Naive thymus-derived CD8-positive, alpha-beta T cell (primary cell): ENCODE results near the gene ABHD17A. TPM values are rescaled to one million over a fixed set of nuclear protein-coding genes. Genes with fewer than 3 reads are reported as not detected.

Experiments
- ATAC-seq, 2 donors: fragments of 150-1000 bp; cut with Tn5 transposase in 1 of 2; sonication (Bioruptor Pico), chemical (Tn5 transposase) in 1 of 2; 1 replicate in 1 of 2; 2 replicates in 1 of 2; pipeline ENCODE4 v1.10.0; 2021; ENCODE audit warnings: mild to moderate bottlenecking in 2 of 2, moderate library complexity in 2 of 2
- POLR2A ChIA-PET: fragments of 350-600 bp; sonication (Branson Sonifier 250); formaldehyde crosslinking; loops from one replicate; lab custom pipeline; 2021; ENCODE audit warnings: antibody characterized with exemption; lab: Charles Lee
- DNase-seq, 10 donors: peaks; one replicate each; pipeline versions ENCODE4 v3.0.0 to v3.0.0-alpha.2; 2020 to 2022
- H3K27ac Mint-ChIP-seq, 10 donors: one replicate each; pipeline ENCODE4 v1.8.0; 2020 to 2022; ENCODE audit warnings: mild to moderate bottlenecking in 10 of 10, mixed read lengths in 10 of 10, moderate library complexity in 4 of 10, inconsistent platforms in 1 of 10
- H3K27me3 Mint-ChIP-seq, 5 donors: one replicate each; pipeline ENCODE4 v1.8.0; 2021 to 2022; ENCODE audit warnings: mixed read lengths in 5 of 5
- H3K36me3 Mint-ChIP-seq, 3 donors: one replicate each; pipeline ENCODE4 v1.8.0; 2020 to 2022; ENCODE audit warnings: mixed read lengths in 3 of 3, mild to moderate bottlenecking in 2 of 3, inconsistent platforms in 1 of 3
- H3K4me1 Mint-ChIP-seq, 4 donors: one replicate each; pipeline ENCODE4 v1.8.0; 2021 to 2022; ENCODE audit warnings: mixed read lengths in 4 of 4
- H3K4me3 Mint-ChIP-seq, 10 donors: one replicate each; pipeline ENCODE4 v1.8.0; 2020 to 2022; ENCODE audit warnings: mild to moderate bottlenecking in 10 of 10, mixed read lengths in 10 of 10, moderate library complexity in 6 of 10, inconsistent platforms in 1 of 10
- H3K9me3 Mint-ChIP-seq, 9 donors: one replicate each; pipeline ENCODE4 v1.8.0; 2020 to 2022; ENCODE audit warnings: mixed read lengths in 9 of 9, mild to moderate bottlenecking in 3 of 9, inconsistent platforms in 1 of 9, moderate library complexity in 1 of 9
- polyA plus RNA-seq, 3 donors: library from polyadenylated mRNA; unstranded; fragments of 300-500 nt; fragmentation: Illumina TruSeq; gene quantifications; one replicate each; pipeline ENCODE4 v1.2.3, GENCODE V29; 2021
- total RNA-seq, 8 experiments: library from RNA in 2 of 8; stranded (reverse) in 2 of 8; gene quantifications; one replicate each; pipeline ENCODE4 v1.2.3 and lab custom pipeline; 2021 to 2026

The ABHD17A gene
- total and polyA plus RNA-seq, 5 experiments from 2014 or later, result 106 to 207 (median 153) TPM

GRCh38 chr19:1907563-1908363 is 22.5 kb upstream of the ABHD17A start:
- no peaks in the 10 kb centered on the region for H3K9me3 Mint-ChIP-seq
- H3K4me3 Mint-ChIP-seq, result no peak overlapping the region
- POLR2A ChIA-PET, result interaction anchor here (0.6 to 1.4 kb wide), 3 partner anchors 10 to 31 kb away, joined by 3 to 5 read pairs (median 5); no protein-coding TSS in a partner anchor
- peaks cover 0 to 1% (median 0%) of the 10 kb centered on the region in 3 donors for H3K36me3 Mint-ChIP-seq
- ATAC-seq (no peak), DNase-seq (no peak)
- peaks cover 17 to 55% (median 43%) of the 10 kb centered on the region in 4 donors for H3K4me1 Mint-ChIP-seq
- H3K27ac Mint-ChIP-seq, result no peak overlapping the region
- H3K27me3 Mint-ChIP-seq, result no peaks in the 10 kb centered on the region

- Mint-ChIP-seq H3K4me3 (peak overlapping the region in 3 of 10 donors; percentile 53 to 82 (median 64)), H3K36me3 (no peaks in the 10 kb centered on the region), H3K9me3 (no peaks in the 10 kb centered on the region), H3K27me3 (no peaks in the 10 kb centered on the region), H3K27ac (peak overlapping the region in 1 of 10 donors; percentile 43), H3K4me1 (peaks cover 17 to 56% (median 43%) of the 10 kb centered on the region in 4 donors)
- POLR2A ChIA-PET, result interaction anchor here (0.6 to 1.7 kb wide), 4 partner anchors 10 to 43 kb away, joined by 3 to 9 read pairs (median 6); no protein-coding TSS in a partner anchor
- DNase-seq, result no peak
- no peak for ATAC-seq
These were observed 21.8 kb upstream of the ABHD17A start for GRCh38 chr19:1906985-1907562.

GRCh38 chr19:1905863-1906375 is 20.6 kb upstream of the ABHD17A start:
- ATAC-seq (no peak), DNase-seq (no peak)
- Mint-ChIP-seq H3K27me3 (no peaks in the 10 kb centered on the region), H3K4me1 (peaks cover 17 to 56% (median 42%) of the 10 kb centered on the region in 4 donors), H3K36me3 (no peaks in the 10 kb centered on the region), H3K4me3 (peak overlapping the region; percentile 84 to 94 (median 90)), H3K9me3 (no peaks in the 10 kb centered on the region), H3K27ac (peak overlapping the region; percentile 72 to 97 (median 92))
- POLR2A ChIA-PET, result interaction anchor here (0.6 to 1.7 kb wide), 7 partner anchors 9 to 57 kb away, joined by 3 to 9 read pairs (median 6); no protein-coding TSS in a partner anchor

- H3K27ac Mint-ChIP-seq, result peak within 1 kb of the TSS; percentile 82 to 97 (median 92)
- H3K36me3 Mint-ChIP-seq, result no peaks in the 10 kb centered on the region
- H3K4me3 Mint-ChIP-seq, result peak within 1 kb of the TSS; percentile 84 to 94 (median 90)
- H3K27me3 Mint-ChIP-seq, result no peaks in the 10 kb centered on the region
- POLR2A ChIA-PET, result interaction anchor here (0.6 to 2.2 kb wide), 9 partner anchors 8 to 56 kb away, joined by 3 to 9 read pairs (median 7); partner anchors contain the start of gene ABHD17A
- H3K9me3 Mint-ChIP-seq, result no peaks in the 10 kb centered on the region
- H3K4me1 Mint-ChIP-seq, result peaks cover 16 to 58% (median 40%) of the 10 kb centered on the region in 4 donors
- ATAC-seq (peak; percentile 95 to 96), DNase-seq (peak; percentile 91 to 99 (median 98))
These were observed 20.0 kb upstream of the ABHD17A start, which contains the start of the genes ADAT3 and SCAMP4 for GRCh38 chr19:1905110-1905862. Gene ADAT3, plus strand, starts transcription at chr19:1905399. Its CDS starts 6,649 bp downstream, at chr19:1912048. Gene SCAMP4, plus strand, starts transcription at chr19:1905399. Its CDS starts 9,621 bp downstream, at chr19:1915020.

- Mint-ChIP-seq H3K27ac (peak overlapping the region in 8 of 10 donors; percentile 84 to 94 (median 88)), H3K4me1 (peaks cover 15 to 53% (median 35%) of the 10 kb centered on the region in 4 donors), H3K9me3 (no peaks in the 10 kb centered on the region), H3K4me3 (peak overlapping the region in 8 of 10 donors; percentile 65 to 85 (median 81)), H3K27me3 (no peaks in the 10 kb centered on the region), H3K36me3 (no peaks in the 10 kb centered on the region)
- ATAC-seq (peak in 1 of 2 donors; percentile 1), DNase-seq (no peak)
- POLR2A ChIA-PET, result interaction anchor here (0.7 to 2.2 kb wide), 6 partner anchors 8 to 630 kb away, joined by 3 to 9 read pairs (median 7); partner anchors contain the start of gene ABHD17A
These were observed 19.5 kb upstream of the ABHD17A start for GRCh38 chr19:1904860-1905109.

GRCh38 chr19:1902923-1903322 is 17.6 kb upstream of the ABHD17A start:
- DNase-seq, result no peak
- Mint-ChIP-seq H3K4me1 (peaks cover 4 to 48% (median 26%) of the 10 kb centered on the region in 4 donors), H3K27me3 (no peaks in the 10 kb centered on the region), H3K9me3 (no peaks in the 10 kb centered on the region), H3K27ac (peak overlapping the region in 4 of 10 donors; percentile 10 to 84 (median 66)), H3K4me3 (peak overlapping the region in 1 of 10 donors; percentile 54), H3K36me3 (no peaks in the 10 kb centered on the region)
- ATAC-seq, result no peak
- POLR2A ChIA-PET, result interaction anchor here (0.6 to 2.5 kb wide), 8 partner anchors 13 to 1009 kb away, joined by 3 to 9 read pairs (median 6); no protein-coding TSS in a partner anchor

GRCh38 chr19:1901940-1902404 is 16.7 kb upstream of the ABHD17A start:
- POLR2A ChIA-PET, result interaction anchor here (0.8 to 2.5 kb wide), 3 partner anchors 17 to 27 kb away, joined by 4 to 12 read pairs (median 6); partner anchors contain the start of gene ABHD17A
- no peaks in the 10 kb centered on the region for H3K27me3 Mint-ChIP-seq
- no peaks in the 10 kb centered on the region for H3K9me3 Mint-ChIP-seq
- DNase-seq, result no peak
- H3K4me1 Mint-ChIP-seq, result peaks cover 7 to 52% (median 33%) of the 10 kb centered on the region in 4 donors
- no peaks in the 10 kb centered on the region for H3K36me3 Mint-ChIP-seq
- H3K27ac Mint-ChIP-seq, result peak overlapping the region in 1 of 10 donors; percentile 74
- ATAC-seq, result no peak
- H3K4me3 Mint-ChIP-seq, result peak overlapping the region in 1 of 10 donors; percentile 7

GRCh38 chr19:1896508-1896907 is 11.2 kb upstream of the ABHD17A start:
- Mint-ChIP-seq H3K4me3 (peak overlapping the region; percentile 61 to 93 (median 90)), H3K36me3 (no peaks in the 10 kb centered on the region), H3K9me3 (no peaks in the 10 kb centered on the region), H3K27me3 (no peaks in the 10 kb centered on the region), H3K4me1 (peaks cover 8 to 53% (median 35%) of the 10 kb centered on the region in 4 donors), H3K27ac (peak overlapping the region in 9 of 10 donors; percentile 53 to 98 (median 96))
- POLR2A ChIA-PET, result interaction anchor here (0.7 to 8.1 kb wide), 13 partner anchors 9 to 1299 kb away, joined by 3 to 113 read pairs (median 9); partner anchors contain the start of genes ABHD17A, ADAT3, KLF16 and SCAMP4
- ATAC-seq (no peak), DNase-seq (no peak)

- H3K4me1 Mint-ChIP-seq, result peaks cover 8 to 50% (median 35%) of the 10 kb centered on the region in 4 donors
- POLR2A ChIA-PET, result interaction anchor here (0.5 to 8.1 kb wide), 3 partner anchors 10 to 183 kb away, joined by 4 to 113 read pairs (median 12); partner anchors contain the start of gene ABHD17A
- H3K27me3 Mint-ChIP-seq, result no peaks in the 10 kb centered on the region
- H3K36me3 Mint-ChIP-seq, result no peaks in the 10 kb centered on the region
- ATAC-seq, result no peak
- H3K4me3 Mint-ChIP-seq, result peak overlapping the region in 7 of 10 donors; percentile 29 to 69 (median 59)
- no peaks in the 10 kb centered on the region for H3K9me3 Mint-ChIP-seq
- H3K27ac Mint-ChIP-seq, result peak overlapping the region in 4 of 10 donors; percentile 19 to 60 (median 45)
- DNase-seq, result no peak
These were observed 8.5 kb upstream of the ABHD17A start for GRCh38 chr19:1893791-1894190.

- ATAC-seq, result no peak
- H3K9me3 Mint-ChIP-seq, result no peaks in the 10 kb centered on the region
- no peak overlapping the region for H3K4me3 Mint-ChIP-seq
- no peak for DNase-seq
- H3K27ac Mint-ChIP-seq, result peak overlapping the region in 4 of 10 donors; percentile 5 to 57 (median 20)
- H3K27me3 Mint-ChIP-seq, result no peaks in the 10 kb centered on the region
- H3K4me1 Mint-ChIP-seq, result peaks cover 2 to 30% (median 15%) of the 10 kb centered on the region in 4 donors
- POLR2A ChIA-PET, result interaction anchor here (0.6 kb wide), 2 partner anchors 10 to 13 kb away, joined by 3 read pairs; no protein-coding TSS in a partner anchor
- H3K36me3 Mint-ChIP-seq, result no peaks in the 10 kb centered on the region
These were observed 4.6 kb upstream of the ABHD17A start for GRCh38 chr19:1889907-1890306.

- H3K4me1 Mint-ChIP-seq, result peaks cover 12 to 27% (median 21%) of the 10 kb centered on the region in 4 donors
- H3K36me3 Mint-ChIP-seq, result peaks cover 0 to 6% (median 3%) of the 10 kb centered on the region in 3 donors
- H3K4me3 Mint-ChIP-seq, result no peak overlapping the region
- no peaks in the 10 kb centered on the region for H3K27me3 Mint-ChIP-seq
- POLR2A ChIA-PET, result interaction anchor here (1.2 kb wide), 1 partner anchor 19 kb away, joined by 3 read pairs; no protein-coding TSS in a partner anchor
- ATAC-seq (no peak), DNase-seq (no peak)
- H3K27ac Mint-ChIP-seq, result no peak overlapping the region
- peaks cover 0 to 2% (median 0%) of the 10 kb centered on the region in 9 donors for H3K9me3 Mint-ChIP-seq
These were observed 3.1 kb upstream of the ABHD17A start for GRCh38 chr19:1888385-1888784.
